GM12892 (cell line): ENCODE measurements around the gene WWOX.

ENCODE experiments used
- POLR2A ChIP-seq: IDR thresholded peaks from 2 replicates; pipeline ENCODE4 v1.6.1; 2011; ENCODE audit warnings: low read depth, low read length, control low read depth
- POLR2AphosphoS5 ChIP-seq: IDR thresholded peaks from 2 replicates; pipeline ENCODE4 v1.6.1; 2011; ENCODE audit warnings: low read depth, low read length, control low read depth
- TAF1 ChIP-seq: IDR thresholded peaks from 2 replicates; pipeline ENCODE4 v1.6.1; 2011; ENCODE audit warnings: low read depth, mild to moderate bottlenecking, control low read depth, low read length, borderline replicate concordance

DNA sequence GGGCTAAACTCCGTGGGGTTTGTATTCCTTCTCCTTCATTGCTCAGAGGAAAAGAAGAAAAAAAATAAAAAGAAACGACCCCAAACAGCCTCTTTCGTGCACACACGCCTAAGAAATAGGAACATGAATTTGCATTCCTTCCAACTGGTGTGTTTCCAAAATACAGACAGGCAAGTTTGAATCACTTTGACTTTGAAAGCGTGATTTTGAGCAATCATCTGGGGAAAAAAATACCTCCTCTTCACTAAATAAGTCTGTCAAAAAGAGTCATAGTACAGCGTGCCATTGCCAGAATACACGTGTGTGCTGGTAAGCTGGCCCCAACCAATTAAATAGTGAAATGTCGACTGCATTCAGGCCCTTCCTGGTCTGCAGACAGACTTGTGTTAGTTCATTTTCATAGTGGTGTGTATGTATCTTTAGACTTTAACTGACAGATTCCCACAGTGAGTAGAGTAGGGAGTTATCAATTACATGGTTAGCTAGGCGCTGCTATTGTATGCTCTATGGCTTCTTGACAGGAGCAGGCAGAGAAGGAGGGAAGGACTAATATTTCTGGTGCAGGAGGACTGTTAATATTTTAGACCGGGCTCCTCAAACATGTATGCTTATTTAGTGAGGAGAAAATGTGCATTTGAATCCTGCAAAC, 882.8 kb downstream of the WWOX start:
- TF ChIP-seq POLR2AphosphoS5 (no peak), POLR2A (no peak), TAF1 (no peak)
